22Rv1 (cell line): ENCODE measurements around the gene ACOT2.
"Not testable (repeated sequence)": the region's sequence is repeated elsewhere in the genome, so short reads cannot be mapped to it uniquely, and the experiment has no call there.

Experiments used
- CTCF ChIP-seq: fragments of 450-650 bp; IDR thresholded peaks from 2 replicates; pipeline ENCODE4 v1.5.1; 2017; ENCODE audit warnings: mild to moderate bottlenecking
- ZFX ChIP-seq: fragments of 450-650 bp; IDR thresholded peaks from 2 replicates; pipeline ENCODE4 v1.6.1; 2017; ENCODE audit warnings: antibody characterized with exemption, borderline replicate concordance

GRCh38 chr14:73590673-73591004, 21.6 kb downstream of the ACOT2 start:
- not testable (repeated sequence) for TF ChIP-seq CTCF, ZFX
